ENCODE data around the gene HSP90AA1. TPM values are rescaled to one million over a fixed set of nuclear protein-coding genes. Genes with fewer than 3 reads are reported as not detected.

HSP90AA1 gene
- total RNA-seq, 1 donor from 2014 or later = 1,216 TPM

GRCh38 chr14:102105369-102105768 is 18.5 kb upstream of the HSP90AA1 start:
- no peak for DNase-seq
- Mint-ChIP-seq H3K27ac (no peak overlapping the region), H3K9me3 (peaks cover 4% of the 10 kb centered on the region), H3K27me3 (peaks cover 7% of the 10 kb centered on the region), H3K36me3 (ENCODE audit: low read depth) (no peaks in the 10 kb centered on the region), H3K4me1 (no peaks in the 10 kb centered on the region), H3K4me3 (no peak overlapping the region)
- intact Hi-C loops (cut with micrococcal nuclease) = no loop called here

- Mint-ChIP-seq H3K36me3 (ENCODE audit: low read depth) (no peaks in the 10 kb centered on the region), H3K4me1 (no peaks in the 10 kb centered on the region)
- intact Hi-C loops (cut with micrococcal nuclease) = no loop called here
Measured at GRCh38 chr14:102103062-102103695, 16.3 kb upstream of the HSP90AA1 start.

GRCh38 chr14:102097441-102098135 is 10.7 kb upstream of the HSP90AA1 start:
- Mint-ChIP-seq H3K4me1 (peaks cover 21% of the 10 kb centered on the region), H3K4me3 (no peak overlapping the region), H3K27ac (no peak overlapping the region), H3K36me3 (ENCODE audit: low read depth) (no peaks in the 10 kb centered on the region), H3K9me3 (no peaks in the 10 kb centered on the region), H3K27me3 (peaks cover 2% of the 10 kb centered on the region)
- DNase-seq = no peak
- intact Hi-C loops (cut with micrococcal nuclease) = loop anchor here (10.0 kb wide), 2 partner anchors 87 to 393 kb away; no protein-coding TSS in a partner anchor

More at GRCh38 chr14:102103062-102103695, 16.3 kb upstream of the HSP90AA1 start:
- Mint-ChIP-seq H3K4me3 (no peak overlapping the region), H3K9me3 (no peaks in the 10 kb centered on the region), H3K27ac (no peak overlapping the region), H3K27me3 (peaks cover 7% of the 10 kb centered on the region)
- no peak for DNase-seq

GRCh38 chr14:102096569-102097188 is 9.8 kb upstream of the HSP90AA1 start:
- H3K4me3 Mint-ChIP-seq = no peak overlapping the region
- intact Hi-C loops (cut with micrococcal nuclease) = loop anchor here (1.0 to 10.0 kb wide), 4 partner anchors 33 to 392 kb away; no protein-coding TSS in a partner anchor
- peak overlapping the region; percentile 66 for H3K27ac Mint-ChIP-seq
- H3K4me1 Mint-ChIP-seq = peaks cover 21% of the 10 kb centered on the region
- peak; percentile 90 for DNase-seq
- H3K27me3 Mint-ChIP-seq = peaks cover 2% of the 10 kb centered on the region
- no peaks in the 10 kb centered on the region for H3K9me3 Mint-ChIP-seq
- no peaks in the 10 kb centered on the region for H3K36me3 Mint-ChIP-seq (ENCODE audit: low read depth)

GRCh38 chr14:102095871-102096568 is 9.2 kb upstream of the HSP90AA1 start:
- no peak overlapping the region for H3K4me3 Mint-ChIP-seq
- peak overlapping the region; percentile 66 for H3K27ac Mint-ChIP-seq
- H3K36me3 Mint-ChIP-seq (ENCODE audit: low read depth) = no peaks in the 10 kb centered on the region
- no peaks in the 10 kb centered on the region for H3K9me3 Mint-ChIP-seq
- peaks cover 2% of the 10 kb centered on the region for H3K27me3 Mint-ChIP-seq
- intact Hi-C loops (cut with micrococcal nuclease) = loop anchor here (1.0 to 10.0 kb wide), 4 partner anchors 33 to 391 kb away; no protein-coding TSS in a partner anchor
- H3K4me1 Mint-ChIP-seq = peaks cover 21% of the 10 kb centered on the region
- DNase-seq = no peak

GRCh38 chr14:102095231-102095870 is 8.5 kb upstream of the HSP90AA1 start:
- DNase-seq = no peak
- no peaks in the 10 kb centered on the region for H3K9me3 Mint-ChIP-seq
- H3K4me1 Mint-ChIP-seq = peaks cover 23% of the 10 kb centered on the region
- no peak overlapping the region for H3K4me3 Mint-ChIP-seq
- no peaks in the 10 kb centered on the region for H3K27me3 Mint-ChIP-seq
- peak overlapping the region; percentile 25 for H3K27ac Mint-ChIP-seq
- intact Hi-C loops (cut with micrococcal nuclease) = loop anchor here (10.0 kb wide), 2 partner anchors 89 to 391 kb away; no protein-coding TSS in a partner anchor
- H3K36me3 Mint-ChIP-seq (ENCODE audit: low read depth) = no peaks in the 10 kb centered on the region

- Mint-ChIP-seq H3K36me3 (ENCODE audit: low read depth) (peaks cover 5% of the 10 kb centered on the region), H3K4me1 (peaks cover 34% of the 10 kb centered on the region), H3K27ac (no peak overlapping the region), H3K27me3 (no peaks in the 10 kb centered on the region), H3K4me3 (no peak overlapping the region), H3K9me3 (no peaks in the 10 kb centered on the region)
- DNase-seq = no peak
- intact Hi-C loops (cut with micrococcal nuclease) = loop anchor here (10.0 kb wide), 2 partner anchors 91 to 389 kb away; no protein-coding TSS in a partner anchor
Measured at GRCh38 chr14:102094101-102094500, 7.3 kb upstream of the HSP90AA1 start.

GRCh38 chr14:102092806-102093205 is 6.0 kb upstream of the HSP90AA1 start:
- DNase-seq = no peak
- Mint-ChIP-seq H3K9me3 (no peaks in the 10 kb centered on the region), H3K36me3 (ENCODE audit: low read depth) (peaks cover 6% of the 10 kb centered on the region), H3K27me3 (no peaks in the 10 kb centered on the region), H3K27ac (no peak overlapping the region), H3K4me1 (peaks cover 46% of the 10 kb centered on the region), H3K4me3 (no peak overlapping the region)
- intact Hi-C loops (cut with micrococcal nuclease) = loop anchor here (10.0 kb wide), 2 partner anchors 92 to 388 kb away; no protein-coding TSS in a partner anchor

GRCh38 chr14:102090713-102091112 is 3.9 kb upstream of the HSP90AA1 start:
- Mint-ChIP-seq H3K36me3 (ENCODE audit: low read depth) (peaks cover 14% of the 10 kb centered on the region), H3K4me1 (peaks cover 39% of the 10 kb centered on the region), H3K27ac (no peak overlapping the region), H3K4me3 (no peak overlapping the region), H3K27me3 (no peaks in the 10 kb centered on the region), H3K9me3 (no peaks in the 10 kb centered on the region)
- intact Hi-C loops (cut with micrococcal nuclease) = loop anchor here (10.0 kb wide), 2 partner anchors 94 to 386 kb away; no protein-coding TSS in a partner anchor
- DNase-seq = no peak

DNA sequence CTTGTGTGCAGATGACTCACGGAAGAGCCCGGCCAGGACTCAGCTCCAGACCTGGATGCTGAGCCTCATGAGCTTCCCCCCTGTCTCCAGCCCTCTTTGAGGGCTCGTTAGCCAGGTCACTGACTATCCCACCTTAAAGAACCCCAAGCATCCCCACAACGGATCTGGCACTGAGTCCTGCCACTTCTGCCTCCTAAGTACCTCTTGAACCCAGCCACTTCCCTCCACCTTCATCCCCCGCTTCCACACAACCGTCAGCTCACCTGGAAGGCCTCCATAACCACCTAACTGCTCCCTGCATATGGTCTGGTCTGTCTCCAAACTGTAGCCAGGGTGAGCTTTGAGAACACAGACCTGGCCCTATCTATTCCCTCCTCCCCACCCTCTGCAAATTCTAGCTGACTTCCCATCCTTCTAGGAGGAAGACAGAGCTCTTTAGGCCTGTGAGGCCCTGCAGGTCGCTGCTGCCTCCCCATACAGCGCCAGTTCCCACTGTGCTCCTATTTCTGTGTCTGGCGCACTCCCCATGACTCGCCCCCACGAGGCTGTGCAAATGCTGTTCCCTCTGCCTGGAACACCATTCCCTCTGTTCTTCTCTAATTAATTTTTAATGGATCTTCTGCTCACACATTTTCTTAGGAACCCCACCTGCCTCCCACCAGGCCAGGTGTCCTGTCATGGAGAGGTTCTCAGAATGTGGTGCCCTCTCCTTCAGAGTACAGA is 2.9 kb upstream of the HSP90AA1 start:
- Mint-ChIP-seq H3K4me1 (peaks cover 41% of the 10 kb centered on the region), H3K4me3 (peak overlapping the region; percentile 92), H3K27ac (peak overlapping the region; percentile 98), H3K9me3 (no peaks in the 10 kb centered on the region), H3K36me3 (ENCODE audit: low read depth) (peaks cover 23% of the 10 kb centered on the region), H3K27me3 (no peaks in the 10 kb centered on the region)
- DNase-seq = no peak
- intact Hi-C loops (cut with micrococcal nuclease) = loop anchor here (5.0 to 10.0 kb wide), 6 partner anchors 95 to 1715 kb away; partner anchors contain the start of gene WDR25

DNA sequence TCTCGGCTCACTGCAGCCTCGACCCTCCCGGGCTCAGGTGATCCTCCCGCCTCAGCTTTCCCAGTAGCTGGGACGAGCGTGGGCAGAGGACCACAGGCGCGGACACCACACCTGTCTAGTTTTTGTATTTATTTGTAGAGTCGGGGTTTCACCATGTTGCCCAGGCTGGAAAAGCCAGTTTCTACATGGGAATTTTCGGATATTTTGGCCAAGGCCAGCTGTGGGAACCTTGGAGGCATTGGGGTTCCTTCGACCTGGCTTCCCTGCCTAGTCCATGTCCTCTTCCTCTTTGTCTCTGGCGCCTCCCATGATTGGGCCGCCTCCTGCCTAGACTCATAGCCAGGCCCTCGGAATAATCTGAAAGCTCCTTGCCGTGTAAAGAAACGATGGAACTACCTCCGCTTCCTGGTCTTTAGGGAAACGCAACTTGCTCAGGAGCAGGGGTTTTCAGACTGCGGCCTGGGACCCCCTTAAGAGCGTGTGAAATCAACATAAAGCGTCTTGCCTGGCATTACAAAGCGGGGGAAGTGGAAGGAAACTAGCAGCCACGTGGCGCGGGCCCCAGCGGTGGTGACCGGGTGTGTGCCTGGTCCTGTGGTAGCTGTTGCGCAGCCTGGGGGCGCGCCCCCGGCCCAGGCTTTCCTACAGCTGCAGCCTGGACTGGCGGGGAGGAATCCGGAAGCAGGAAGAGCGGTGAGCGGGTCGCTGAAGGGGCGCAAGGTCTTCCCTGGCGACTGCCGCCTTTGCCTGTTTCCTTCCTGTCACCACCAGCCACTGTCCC is 1.4 kb upstream of the HSP90AA1 start:
- intact Hi-C loops (cut with micrococcal nuclease) = loop anchor here (5.0 to 10.0 kb wide), 4 partner anchors 141 to 1713 kb away; partner anchors contain the start of gene WDR25
- H3K36me3 Mint-ChIP-seq (ENCODE audit: low read depth) = peaks cover 39% of the 10 kb centered on the region
- H3K27ac Mint-ChIP-seq = peak overlapping the region; percentile 98
- H3K27me3 Mint-ChIP-seq = no peaks in the 10 kb centered on the region
- DNase-seq = peak; percentile 84
- H3K4me3 Mint-ChIP-seq = peak overlapping the region; percentile 92
- peaks cover 51% of the 10 kb centered on the region for H3K4me1 Mint-ChIP-seq
- H3K9me3 Mint-ChIP-seq = no peaks in the 10 kb centered on the region

- peaks cover 44% of the 10 kb centered on the region for H3K36me3 Mint-ChIP-seq (ENCODE audit: low read depth)
- peak overlapping the region; percentile 92 for H3K4me3 Mint-ChIP-seq
- peaks cover 57% of the 10 kb centered on the region for H3K4me1 Mint-ChIP-seq
- DNase-seq = no peak
- H3K27ac Mint-ChIP-seq = peak overlapping the region; percentile 98
- H3K27me3 Mint-ChIP-seq = no peaks in the 10 kb centered on the region
- intact Hi-C loops (cut with micrococcal nuclease) = loop anchor here (1.0 to 10.0 kb wide), 9 partner anchors 52 to 1713 kb away; partner anchors contain the start of genes DYNC1H1, PPP2R5C, WDR20 and WDR25
- H3K9me3 Mint-ChIP-seq = no peaks in the 10 kb centered on the region
Measured at GRCh38 chr14:102087762-102088011, 843 bp upstream of the HSP90AA1 start.
